ENCODE measurements around the gene SERAC1. TPM values are rescaled to one million over a fixed set of nuclear protein-coding genes. Genes with fewer than 3 reads are reported as not detected.

The SERAC1 gene
- total RNA-seq, 1 experiment from 2014 or later = 7.6 TPM

DNA sequence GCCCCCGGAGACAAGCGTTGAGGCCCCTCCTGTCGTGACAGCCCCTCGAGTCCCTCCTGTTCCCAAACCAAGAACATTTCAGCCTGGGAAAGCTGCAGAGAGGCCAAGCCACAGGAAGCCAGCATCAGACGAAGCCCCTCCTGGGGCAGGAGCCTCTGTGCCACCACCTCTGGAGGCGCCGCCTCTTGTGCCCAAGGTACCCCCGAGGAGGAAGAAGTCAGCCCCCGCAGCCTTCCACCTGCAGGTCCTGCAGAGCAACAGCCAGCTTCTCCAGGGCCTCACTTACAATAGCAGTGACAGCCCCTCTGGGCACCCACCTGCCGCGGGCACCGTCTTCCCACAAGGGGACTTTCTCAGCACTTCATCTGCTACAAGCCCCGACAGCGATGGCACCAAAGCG lies 72.4 kb downstream of the SERAC1 start:
- Histone ChIP-seq H2BK20ac (ENCODE audit: low read depth, low read length, poor library complexity, severe bottlenecking) (no peak overlapping the region), H3K4ac (ENCODE audit: low read depth, low read length) (no peak overlapping the region), H3K56ac (ENCODE audit: insufficient read length, low read depth, low read length) (no peak overlapping the region), H3K23me2 (ENCODE audit: insufficient read length, low read depth, low read length, poor library complexity, severe bottlenecking) (no peaks in the 10 kb centered on the region), H2BK120ac (ENCODE audit: low read depth, low read length, poor library complexity, severe bottlenecking) (no peak overlapping the region), H3K27ac (ENCODE audit: insufficient read length, low read depth, low read length) (no peak overlapping the region), H4K5ac (ENCODE audit: insufficient read length, low read depth, low read length) (no peak overlapping the region), H2BK15ac (ENCODE audit: low read depth, low read length) (no peak overlapping the region), H3K14ac (ENCODE audit: insufficient read depth, low read length) (no peak overlapping the region), H3K27me3 (ENCODE audit: insufficient read depth, low read length) (no peaks in the 10 kb centered on the region), H3K4me2 (ENCODE audit: insufficient read depth, insufficient read length, low read length) (no peak overlapping the region), H3K79me1 (ENCODE audit: insufficient read depth, low read depth, low read length, poor library complexity, severe bottlenecking) (no peaks in the 10 kb centered on the region), H4K91ac (ENCODE audit: insufficient read length, low read depth, low read length) (no peak overlapping the region), H2AK5ac (ENCODE audit: insufficient read length, low read length) (no peak overlapping the region), H3K9ac (ENCODE audit: extremely low read depth, insufficient read length, low read length) (no peak overlapping the region), H3K18ac (ENCODE audit: insufficient read length, low read depth, low read length) (no peak overlapping the region), H3K9me3 (ENCODE audit: control insufficient read depth, low read depth, low read length) (no peaks in the 10 kb centered on the region), H4K8ac (replicated peaks; ENCODE audit: insufficient read length, low read depth, low read length) (no peak overlapping the region), H3K23ac (ENCODE audit: insufficient read length, low read depth, low read length) (no peak overlapping the region), H3T11ph (ENCODE audit: low read length) (no peak overlapping the region), H3K4me1 (ENCODE audit: insufficient read depth, low read length) (no peaks in the 10 kb centered on the region), H2AFZ (ENCODE audit: low read length) (no peak overlapping the region), H4K20me1 (ENCODE audit: control insufficient read depth, insufficient read depth, insufficient read length) (no peaks in the 10 kb centered on the region), H3K79me2 (ENCODE audit: insufficient read depth, low read length) (no peaks in the 10 kb centered on the region), H2BK5ac (ENCODE audit: insufficient read length, low read length) (no peak overlapping the region), H2BK12ac (ENCODE audit: insufficient read length, low read depth, low read length) (no peak overlapping the region)
- H3K27me3 Mint-ChIP-seq (ENCODE audit: low read depth) = no peaks in the 10 kb centered on the region
- H3K9me3 Mint-ChIP-seq = no peaks in the 10 kb centered on the region; a peak in 1 of 5 replicates
- WGBS (ENCODE audit: extremely low coverage, insufficient read length, low lambda C conversion rate) = no CpG with 5 or more reads among the region's 15 CpGs
- no peak overlapping the region; a peak in 1 of 7 replicates for H3K27ac Mint-ChIP-seq
- H3K4me3 Mint-ChIP-seq = no peak overlapping the region
- TF ChIP-seq, protein P1, sequence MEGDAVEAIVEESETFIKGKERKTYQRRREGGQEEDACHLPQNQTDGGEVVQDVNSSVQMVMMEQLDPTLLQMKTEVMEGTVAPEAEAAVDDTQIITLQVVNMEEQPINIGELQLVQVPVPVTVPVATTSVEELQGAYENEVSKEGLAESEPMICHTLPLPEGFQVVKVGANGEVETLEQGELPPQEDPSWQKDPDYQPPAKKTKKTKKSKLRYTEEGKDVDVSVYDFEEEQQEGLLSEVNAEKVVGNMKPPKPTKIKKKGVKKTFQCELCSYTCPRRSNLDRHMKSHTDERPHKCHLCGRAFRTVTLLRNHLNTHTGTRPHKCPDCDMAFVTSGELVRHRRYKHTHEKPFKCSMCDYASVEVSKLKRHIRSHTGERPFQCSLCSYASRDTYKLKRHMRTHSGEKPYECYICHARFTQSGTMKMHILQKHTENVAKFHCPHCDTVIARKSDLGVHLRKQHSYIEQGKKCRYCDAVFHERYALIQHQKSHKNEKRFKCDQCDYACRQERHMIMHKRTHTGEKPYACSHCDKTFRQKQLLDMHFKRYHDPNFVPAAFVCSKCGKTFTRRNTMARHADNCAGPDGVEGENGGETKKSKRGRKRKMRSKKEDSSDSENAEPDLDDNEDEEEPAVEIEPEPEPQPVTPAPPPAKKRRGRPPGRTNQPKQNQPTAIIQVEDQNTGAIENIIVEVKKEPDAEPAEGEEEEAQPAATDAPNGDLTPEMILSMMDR (conservative IDR thresholded peaks at IDR 0.05) = no peak
- no peaks in the 10 kb centered on the region for H3K4me1 Mint-ChIP-seq
- peaks cover 0 to 44% (median 7%) of the 10 kb centered on the region in 3 experiments; a peak in 5 of 7 replicates for H3K36me3 Mint-ChIP-seq (ENCODE audit: insufficient read depth in 1 of 3, low read depth in 3 of 3)
- no peak for DNase-seq

Measured in H9 (cell line).